Tibial nerve (tissue), 4 donors: ENCODE results near the gene GABRB2. TPM values are rescaled to one million over a fixed set of nuclear protein-coding genes. Genes with fewer than 3 reads are reported as not detected.

ENCODE experiments used
- DNase-seq, 2 donors: peaks; one replicate each; pipeline ENCODE4 v3.0.0-alpha.2; 2019; ENCODE audit warnings: low spot score in 2 of 2
- H3K27ac ChIP-seq, 4 donors: fragments of 200-600 bp; sonication (generic) in 3 of 4; one replicate each; pipeline ENCODE4 v1.5.1; 2017 to 2019; ENCODE audit warnings: mild to moderate bottlenecking in 1 of 4
- H3K27me3 ChIP-seq, 2 donors: fragments of 200-600 bp; sonication (generic) in 1 of 2; one replicate each; pipeline versions ENCODE4 v1.5.1 to v1.6.0; 2017 to 2019
- H3K36me3 ChIP-seq, 3 donors: fragments of 200-600 bp; sonication (generic); one replicate each; pipeline ENCODE4 v1.5.1; 2018 to 2019
- H3K4me1 ChIP-seq, 4 donors: fragments of 200-600 bp; sonication (generic) in 3 of 4; one replicate each; pipeline ENCODE4 v1.5.1; 2017 to 2019
- H3K4me3 ChIP-seq, 4 donors: fragments of 200-600 bp; sonication (generic) in 3 of 4; one replicate each; pipeline ENCODE4 v1.5.1; 2017 to 2019; ENCODE audit warnings: mild to moderate bottlenecking in 1 of 4, moderate library complexity in 1 of 4
- H3K9me3 ChIP-seq, 4 donors: fragments of 200-600 bp; sonication (generic) in 3 of 4; one replicate each; pipeline ENCODE4 v1.5.1; 2017 to 2019
- CTCF ChIP-seq, 5 experiments: fragments of 200-600 bp in 3 of 5; fragments of 450-650 bp in 2 of 5; sonication (generic) in 3 of 5; IDR thresholded peaks; one replicate each; pipeline ENCODE4 v1.5.1; 2016 to 2019; ENCODE audit warnings: antibody characterized with exemption in 5 of 5, mild to moderate bottlenecking in 3 of 5, moderate library complexity in 2 of 5
- EP300 ChIP-seq, 2 donors: sonication (generic); formaldehyde crosslinking; IDR thresholded peaks; one replicate each; pipeline ENCODE4 v1.6.1; 2017; ENCODE audit warnings: antibody characterized with exemption in 2 of 2, mild to moderate bottlenecking in 1 of 2
- POLR2A ChIP-seq, 2 donors: fragments of 450-650 bp; IDR thresholded peaks; one replicate each; pipeline ENCODE4 v1.6.1; 2017; ENCODE audit warnings: antibody characterized with exemption in 2 of 2, mild to moderate bottlenecking in 2 of 2, moderate library complexity in 2 of 2
- WGBS, 2 donors: methylation state at CpG; one replicate each; pipeline ENCODE4 v1.1.5; 2018; 5-methylcytosine and 5-hydroxymethylcytosine counted together
- total RNA-seq, 4 donors: library from RNA; depleted of rRNA; stranded (reverse); fragments of >200 nt; gene quantifications; one replicate each; pipeline ENCODE4 v1.1.0, GENCODE V29; 2016

GABRB2 gene
- total RNA-seq, 4 donors from 2014 or later: 0.39 to 3.9 (median 3.0) TPM

GRCh38 chr5:161399996-161400562, 146.4 kb downstream of the GABRB2 start:
- WGBS, 2 donors: 54 to 64% methylated on average over 6 of the region's 6 CpGs

GRCh38 chr5:161397448-161397847, 149.1 kb downstream of the GABRB2 start:
- Histone ChIP-seq H3K9me3 (no peaks in the 10 kb centered on the region), H3K27me3 (no peaks in the 10 kb centered on the region), H3K4me1 (no peaks in the 10 kb centered on the region), H3K36me3 (no peaks in the 10 kb centered on the region), H3K27ac (no peak overlapping the region), H3K4me3 (no peak overlapping the region)
- TF ChIP-seq CTCF (IDR thresholded peaks at IDR 0.05) (no peak), POLR2A (IDR thresholded peaks at IDR 0.05) (no peak), EP300 (IDR thresholded peaks at IDR 0.05) (no peak)
- no peak for DNase-seq
- 86 to 88% methylated on average over 4 of the region's 4 CpGs for WGBS, 2 donors

More at GRCh38 chr5:161399996-161400562, 146.4 kb downstream of the GABRB2 start:
- Histone ChIP-seq H3K9me3 (no peaks in the 10 kb centered on the region), H3K27me3 (no peaks in the 10 kb centered on the region), H3K27ac (no peak overlapping the region), H3K4me3 (no peak overlapping the region), H3K36me3 (no peaks in the 10 kb centered on the region), H3K4me1 (no peaks in the 10 kb centered on the region)
- TF ChIP-seq CTCF (IDR thresholded peaks at IDR 0.05) (no peak), POLR2A (IDR thresholded peaks at IDR 0.05) (no peak), EP300 (IDR thresholded peaks at IDR 0.05) (no peak)
- DNase-seq: no peak

GRCh38 chr5:161396171-161396570, 150.4 kb downstream of the GABRB2 start:
- whole genome bisulfite sequencing, 2 donors: 15 to 19% methylated on average over 3 of the region's 3 CpGs
- DNase-seq: no peak
- no peak for TF ChIP-seq EP300 (IDR thresholded peaks at IDR 0.05)
- no peak for TF ChIP-seq POLR2A (IDR thresholded peaks at IDR 0.05)
- TF ChIP-seq CTCF (IDR thresholded peaks at IDR 0.05): no peak

GRCh38 chr5:161391724-161392123, 154.8 kb downstream of the GABRB2 start:
- WGBS, 2 donors: 82 to 84% methylated on average over 1 of the region's 1 CpG

More at GRCh38 chr5:161396171-161396570, 150.4 kb downstream of the GABRB2 start:
- Histone ChIP-seq H3K27ac (no peak overlapping the region), H3K9me3 (no peaks in the 10 kb centered on the region), H3K27me3 (no peaks in the 10 kb centered on the region), H3K36me3 (no peaks in the 10 kb centered on the region), H3K4me3 (no peak overlapping the region), H3K4me1 (no peaks in the 10 kb centered on the region)

GRCh38 chr5:161391016-161391415, 155.5 kb downstream of the GABRB2 start:
- H3K4me3 ChIP-seq: no peak overlapping the region
- TF ChIP-seq POLR2A (IDR thresholded peaks at IDR 0.05) (no peak), EP300 (IDR thresholded peaks at IDR 0.05) (no peak), CTCF (IDR thresholded peaks at IDR 0.05) (no peak)
- H3K4me1 ChIP-seq: no peaks in the 10 kb centered on the region
- no peaks in the 10 kb centered on the region for H3K9me3 ChIP-seq
- 66 to 69% methylated on average over 1 of the region's 1 CpG for WGBS, 2 donors
- no peak overlapping the region for H3K27ac ChIP-seq
- no peak for DNase-seq
- no peaks in the 10 kb centered on the region for H3K27me3 ChIP-seq
- H3K36me3 ChIP-seq: no peaks in the 10 kb centered on the region

More at GRCh38 chr5:161391724-161392123, 154.8 kb downstream of the GABRB2 start:
- Histone ChIP-seq H3K4me3 (no peak overlapping the region), H3K27ac (no peak overlapping the region), H3K4me1 (no peaks in the 10 kb centered on the region), H3K9me3 (no peaks in the 10 kb centered on the region), H3K27me3 (no peaks in the 10 kb centered on the region), H3K36me3 (no peaks in the 10 kb centered on the region)
- DNase-seq: no peak
- TF ChIP-seq POLR2A (IDR thresholded peaks at IDR 0.05): no peak
